HCT116 (cell line): ENCODE data around the gene ADAM19. TPM values are rescaled to one million over a fixed set of nuclear protein-coding genes. Genes with fewer than 3 reads are reported as not detected.

Experiments
- ATAC-seq: fragments of 200-7000 bp; cut with Tn5 transposase; 2 replicates; pipeline ENCODE4 v1.9.1; 2020; ENCODE audit warnings: mild to moderate bottlenecking, moderate library complexity
- BruUV-seq: library from RNA; stranded (reverse); fragments of 400-500 nt; replicated peaks from 2 replicates; lab custom pipeline; 2021; lab: Mats Ljungman, UMichigan
- CTCF ChIA-PET: fragments of 300-600 bp; sonication (Branson Sonifier 250); formaldehyde crosslinking; loops from one replicate; lab custom pipeline; 2021; ENCODE audit warnings: antibody characterized with exemption; lab: Charles Lee
- POLR2A ChIA-PET: fragments of 300-600, 350-600 bp; sonication (Branson Sonifier 250); formaldehyde crosslinking; loops from one replicate; lab custom pipeline; 2021; ENCODE audit warnings: antibody characterized with exemption; lab: Charles Lee
- RAD21 ChIA-PET, 2 experiments: fragments of 300-600 bp; sonication (Branson Sonifier 250); formaldehyde crosslinking; loops; one replicate each; lab custom pipeline; 2023; ENCODE audit warnings: low total read pairs in 2 of 2; ENCODE audit not compliant: uncharacterized antibody in 2 of 2, unreplicated experiment in 2 of 2, low non-redundant PET in 1 of 2; lab: Charles Lee
- DNase-seq: peaks from one replicate; pipeline ENCODE4 v3.0.0-alpha.2; 2010; ENCODE audit warnings: low read depth, low spot score
- H2AFZ ChIP-seq: fragments of 200-600 bp; shearing (Covaris generic), sonication (generic); 2 replicates; pipeline ENCODE4 v1.6.1; 2017; ENCODE audit warnings: low read depth, mixed run types, mixed read lengths, antibody characterized with exemption, low read length; ENCODE audit not compliant: poor library complexity, severe bottlenecking
- H3K27ac ChIP-seq: 2 replicates; pipeline ENCODE4 v1.5.1; 2012; ENCODE audit warnings: low read depth, low read length
- H3K27me3 ChIP-seq: fragments of 200-600 bp; sonication (generic); 2 replicates; pipeline ENCODE4 v1.6.1; 2016; ENCODE audit warnings: mixed run types, low read length, mixed read lengths; ENCODE audit not compliant: insufficient read depth
- H3K36me3 ChIP-seq, 2 experiments: fragments of 200-500 bp in 1 of 2; fragments of 200-600 bp in 1 of 2; sonication (Bioruptor generic) in 1 of 2; sonication (generic) in 1 of 2; 2 replicates each; pipeline versions ENCODE4 v1.5.1 to v1.6.1; 2014 to 2016; ENCODE audit warnings: low read length in 2 of 2, inconsistent platforms in 1 of 2, mixed read lengths in 1 of 2, mixed run types in 1 of 2; ENCODE audit not compliant: insufficient read depth in 2 of 2, control insufficient read depth in 1 of 2
- H3K4me1 ChIP-seq, 2 experiments: fragments of 200-600 bp in 1 of 2; sonication (generic) in 1 of 2; 2 replicates each; pipeline versions ENCODE4 v1.5.1 to v1.6.1; 2012 to 2017; ENCODE audit warnings: low read length in 2 of 2, inconsistent platforms in 1 of 2, mild to moderate bottlenecking in 1 of 2, mixed read lengths in 1 of 2, mixed run types in 1 of 2, moderate library complexity in 1 of 2; ENCODE audit not compliant: insufficient read depth in 2 of 2, control insufficient read depth in 1 of 2
- H3K4me2 ChIP-seq: fragments of 200-600 bp; sonication (generic); 2 replicates; pipeline ENCODE4 v1.6.1; 2017; ENCODE audit warnings: mixed run types, low read length, mixed read lengths
- H3K4me3 ChIP-seq, 2 experiments: fragments of 200-600 bp in 1 of 2; sonication (generic) in 1 of 2; replicated peaks in 1 of 2; 2 replicates each; pipeline ENCODE4 v1.5.1; 2011 to 2016; ENCODE audit warnings: low read length in 2 of 2, control low read depth in 1 of 2, low read depth in 1 of 2, mild to moderate bottlenecking in 1 of 2, mixed read lengths in 1 of 2, mixed run types in 1 of 2
- H3K79me2 ChIP-seq: fragments of 200-600 bp; sonication (generic); 2 replicates; pipeline ENCODE4 v1.6.1; 2017; ENCODE audit warnings: mild to moderate bottlenecking, mixed run types, low read length, moderate library complexity, mixed read lengths; ENCODE audit not compliant: insufficient read depth
- H3K9ac ChIP-seq: fragments of 200-600 bp; sonication (generic); 2 replicates; pipeline ENCODE4 v1.6.1; 2016; ENCODE audit warnings: low read length, mixed read lengths
- H3K9me2 ChIP-seq: fragments of 200-600 bp; sonication (generic), shearing (Covaris generic); 2 replicates; pipeline ENCODE4 v1.6.1; 2017; ENCODE audit warnings: mixed run types, mild to moderate bottlenecking, moderate library complexity; ENCODE audit not compliant: insufficient read depth
- H3K9me3 ChIP-seq, 2 experiments: fragments of 200-500 bp in 1 of 2; fragments of 200-600 bp in 1 of 2; sonication (Bioruptor generic) in 1 of 2; sonication (generic) in 1 of 2; 2 replicates each; pipeline ENCODE4 v1.6.1; 2014 to 2017; ENCODE audit warnings: low read length in 2 of 2, mixed read lengths in 2 of 2, inconsistent platforms in 1 of 2, low read depth in 1 of 2, mild to moderate bottlenecking in 1 of 2, mixed run types in 1 of 2, moderate library complexity in 1 of 2; ENCODE audit not compliant: control insufficient read depth in 1 of 2, insufficient read depth in 1 of 2
- H4K20me1 ChIP-seq: fragments of 200-600 bp; sonication (generic), shearing (Covaris generic); 2 replicates; pipeline ENCODE4 v1.6.1; 2017; ENCODE audit warnings: mixed run types, mild to moderate bottlenecking, moderate library complexity; ENCODE audit not compliant: insufficient read depth
- ATF3 ChIP-seq: IDR thresholded peaks from 2 replicates; pipeline ENCODE4 v1.6.1; 2012
- CBX3 ChIP-seq: IDR thresholded peaks from 2 replicates; pipeline ENCODE4 v1.6.1; 2012; ENCODE audit warnings: low read depth
- CEBPB ChIP-seq: IDR thresholded peaks from 2 replicates; pipeline ENCODE4 v1.6.1; 2012; ENCODE audit warnings: low read depth
- CTCF ChIP-seq, 3 experiments: fragments of 200-600 bp in 1 of 3; sonication (generic) in 1 of 3; IDR thresholded peaks in 2 of 3; conservative IDR thresholded peaks in 1 of 3; 2 replicates each; pipeline ENCODE4 v1.5.1; 2012 to 2017; ENCODE audit warnings: low read depth in 2 of 3, low read length in 2 of 3, antibody characterized with exemption in 1 of 3, borderline replicate concordance in 1 of 3, control low read depth in 1 of 3, mild to moderate bottlenecking in 1 of 3, mixed read lengths in 1 of 3, mixed run types in 1 of 3, moderate library complexity in 1 of 3; ENCODE audit not compliant: insufficient read depth in 1 of 3
- EGR1 ChIP-seq: IDR thresholded peaks from 2 replicates; pipeline ENCODE4 v1.6.1; 2012; ENCODE audit warnings: low read depth
- EZH2 ChIP-seq: fragments of 200-600 bp; sonication (generic); IDR thresholded peaks from 2 replicates; pipeline ENCODE4 v1.6.1; 2017; ENCODE audit warnings: antibody characterized with exemption, mixed run types
- EZH2phosphoT487 ChIP-seq: fragments of 200-600 bp; IDR thresholded peaks from 2 replicates; pipeline ENCODE4 v1.6.1; 2018; ENCODE audit warnings: antibody characterized with exemption, borderline replicate concordance
- JUND ChIP-seq: IDR thresholded peaks from 2 replicates; pipeline ENCODE4 v1.6.1; 2012
- MAX ChIP-seq: IDR thresholded peaks from 2 replicates; pipeline ENCODE4 v1.6.1; 2012
- POLR2AphosphoS5 ChIP-seq: IDR thresholded peaks from 2 replicates; pipeline ENCODE4 v1.6.1; 2011; ENCODE audit warnings: mild to moderate bottlenecking, low read depth, low read length, moderate library complexity
- SIN3A ChIP-seq: IDR thresholded peaks from 2 replicates; pipeline ENCODE4 v1.6.1; 2012; ENCODE audit warnings: low read depth
- SRF ChIP-seq: IDR thresholded peaks from 2 replicates; pipeline ENCODE4 v1.6.1; 2012; ENCODE audit warnings: low read depth
- TCF7L2 ChIP-seq: IDR thresholded peaks from 2 replicates; pipeline ENCODE4 v1.7.0; 2011; ENCODE audit warnings: borderline replicate concordance, inconsistent platforms; ENCODE audit not compliant: insufficient read depth, insufficient read length; ENCODE audit errors: extremely low read depth
- YY1 ChIP-seq: IDR thresholded peaks from 2 replicates; pipeline ENCODE4 v1.6.1; 2011; ENCODE audit warnings: low read length, low read depth, moderate library complexity, mild to moderate bottlenecking; ENCODE audit not compliant: insufficient replicate concordance; ENCODE audit errors: extremely low read depth
- ZFX ChIP-seq: fragments of 450-650 bp; IDR thresholded peaks from 2 replicates; pipeline ENCODE4 v1.6.1; 2017
- intact Hi-C: fragments of 100-400 bp; cut with micrococcal nuclease; formaldehyde crosslinking; loops from 2 replicates; pipeline ENCODE4 v1.10.0; 2022
- total RNA-seq: library from RNA; stranded (reverse); gene quantifications from one replicate; pipeline ENCODE4 v1.2.1, GENCODE V29; 2021; ENCODE audit not compliant: unreplicated experiment

Gene ADAM19
- total RNA-seq, 1 experiment from 2014 or later, result 77.3 TPM

GRCh38 chr5:157547941-157548512 is 27.5 kb downstream of the ADAM19 start:
- no peaks in the 10 kb centered on the region for H3K27me3 ChIP-seq
- H3K4me3 ChIP-seq, result no peak overlapping the region
- H4K20me1 ChIP-seq, result no peaks in the 10 kb centered on the region
- H3K4me2 ChIP-seq, result no peak overlapping the region
- ATAC-seq, result no peak
- TF ChIP-seq CEBPB, result no peak
- TF ChIP-seq POLR2AphosphoS5, result no peak
- no peak for TF ChIP-seq SIN3A
- TF ChIP-seq EGR1, result no peak
- no peak for TF ChIP-seq SRF
- TF ChIP-seq ZFX, result no peak
- TF ChIP-seq JUND, result no peak
- TF ChIP-seq EZH2phosphoT487, result no peak
- TF ChIP-seq TCF7L2, result no peak
- TF ChIP-seq EZH2, result no peak
- no peak for TF ChIP-seq YY1
- no peak for TF ChIP-seq MAX
- TF ChIP-seq CBX3, result no peak
- TF ChIP-seq CTCF (IDR thresholded peaks at IDR 0.05 in 2 of 3, conservative IDR thresholded peaks at IDR 0.05 in 1 of 3; ENCODE audit: borderline replicate concordance in 1 of 3, insufficient read depth in 1 of 3, low read depth in 2 of 3, low read length in 2 of 3), result no peak
- no peak for TF ChIP-seq ATF3
- BruUV-seq, result no TSS peak
- no peaks in the 10 kb centered on the region for H3K9me3 ChIP-seq
- no peaks in the 10 kb centered on the region for H3K9me2 ChIP-seq
- ChIA-PET POLR2A (no interaction called here), RAD21 (no interaction called here), CTCF (no interaction called here)
- H3K27ac ChIP-seq, result no peak overlapping the region
- H3K4me1 ChIP-seq, result peaks cover 12 to 33% of the 10 kb centered on the region in 2 experiments; a peak in 2 of 4 replicates
- H3K79me2 ChIP-seq, result peaks cover 95% of the 10 kb centered on the region
- DNase-seq, result no peak
- no peak overlapping the region for H2AFZ ChIP-seq
- H3K36me3 ChIP-seq, result no peaks in the 10 kb centered on the region
- H3K9ac ChIP-seq, result no peak overlapping the region
- intact Hi-C loops, result no loop called here
